Retinal pigment epithelial cell (primary cell): Measurements from ENCODE around the gene ITGA1.
"Not testable (repeated sequence)": the region's sequence is repeated elsewhere in the genome, so short reads cannot be mapped to it uniquely, and the experiment has no call there.

Experiments used
- DNase-seq: peaks from one replicate; pipeline ENCODE4 v3.0.0-alpha.2; 2010; ENCODE audit warnings: low read depth
- H3K4me3 ChIP-seq: 2 replicates; pipeline ENCODE4 v1.5.1; 2011; ENCODE audit warnings: mild to moderate bottlenecking, low read length, control low read depth, moderate library complexity
- TF ChIP-seq, protein P1 (sequence below): conservative IDR thresholded peaks from 2 replicates; pipeline ENCODE4 v1.5.1; 2011; ENCODE audit warnings: low read depth, low read length, control low read depth, inconsistent platforms

ITGA1 gene

DNA sequence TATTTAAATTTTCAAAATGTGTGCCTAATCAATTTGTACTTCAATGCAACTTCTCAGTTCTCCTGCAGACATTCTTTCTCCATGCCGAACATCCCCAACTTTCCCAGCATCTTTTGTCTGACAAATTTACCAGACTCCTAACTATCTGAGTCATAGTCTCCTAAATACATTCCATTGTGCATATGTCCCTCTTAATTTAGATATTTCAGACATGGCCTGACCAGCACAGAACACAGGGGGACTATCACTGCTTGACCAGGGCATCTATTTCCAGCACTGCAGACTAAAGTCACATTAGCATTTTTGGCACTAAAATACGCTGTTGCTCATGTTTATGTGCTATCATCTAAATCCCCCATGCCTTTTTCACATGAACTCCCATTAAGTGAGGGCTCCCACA is 71.9 kb downstream of the ITGA1 start:
- no peak overlapping the region for H3K4me3 ChIP-seq
- DNase-seq: peak; percentile 92
- TF ChIP-seq, protein P1, sequence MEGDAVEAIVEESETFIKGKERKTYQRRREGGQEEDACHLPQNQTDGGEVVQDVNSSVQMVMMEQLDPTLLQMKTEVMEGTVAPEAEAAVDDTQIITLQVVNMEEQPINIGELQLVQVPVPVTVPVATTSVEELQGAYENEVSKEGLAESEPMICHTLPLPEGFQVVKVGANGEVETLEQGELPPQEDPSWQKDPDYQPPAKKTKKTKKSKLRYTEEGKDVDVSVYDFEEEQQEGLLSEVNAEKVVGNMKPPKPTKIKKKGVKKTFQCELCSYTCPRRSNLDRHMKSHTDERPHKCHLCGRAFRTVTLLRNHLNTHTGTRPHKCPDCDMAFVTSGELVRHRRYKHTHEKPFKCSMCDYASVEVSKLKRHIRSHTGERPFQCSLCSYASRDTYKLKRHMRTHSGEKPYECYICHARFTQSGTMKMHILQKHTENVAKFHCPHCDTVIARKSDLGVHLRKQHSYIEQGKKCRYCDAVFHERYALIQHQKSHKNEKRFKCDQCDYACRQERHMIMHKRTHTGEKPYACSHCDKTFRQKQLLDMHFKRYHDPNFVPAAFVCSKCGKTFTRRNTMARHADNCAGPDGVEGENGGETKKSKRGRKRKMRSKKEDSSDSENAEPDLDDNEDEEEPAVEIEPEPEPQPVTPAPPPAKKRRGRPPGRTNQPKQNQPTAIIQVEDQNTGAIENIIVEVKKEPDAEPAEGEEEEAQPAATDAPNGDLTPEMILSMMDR: no peak

DNA sequence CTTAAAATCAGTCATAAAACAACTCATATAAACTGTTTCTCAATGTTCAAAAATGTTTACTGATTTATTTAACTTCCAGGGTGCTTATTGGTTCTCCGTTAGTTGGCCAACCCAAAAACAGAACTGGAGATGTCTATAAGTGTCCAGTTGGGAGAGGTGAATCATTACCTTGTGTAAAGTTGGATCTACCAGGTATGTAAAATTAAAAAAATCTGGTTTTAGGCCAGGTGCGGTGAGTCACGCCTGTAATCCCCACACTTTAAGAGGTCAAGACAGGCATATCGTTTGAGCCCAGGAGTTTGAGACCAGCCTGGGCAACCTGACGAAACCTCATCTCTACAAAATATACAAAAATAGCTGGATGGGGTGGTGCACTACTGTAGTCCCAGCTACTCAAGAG is 73.7 kb downstream of the ITGA1 start:
- TF ChIP-seq, protein P1: no peak

GRCh38 chr5:52863715-52864290 is 76.1 kb downstream of the ITGA1 start:
- DNase-seq: peak; percentile 76
- TF ChIP-seq, protein P1: no peak
- H3K4me3 ChIP-seq: no peak overlapping the region

More for the DNA sequence above, 73.7 kb downstream of the ITGA1 start:
- no peak overlapping the region for H3K4me3 ChIP-seq
- no peak for DNase-seq

DNA sequence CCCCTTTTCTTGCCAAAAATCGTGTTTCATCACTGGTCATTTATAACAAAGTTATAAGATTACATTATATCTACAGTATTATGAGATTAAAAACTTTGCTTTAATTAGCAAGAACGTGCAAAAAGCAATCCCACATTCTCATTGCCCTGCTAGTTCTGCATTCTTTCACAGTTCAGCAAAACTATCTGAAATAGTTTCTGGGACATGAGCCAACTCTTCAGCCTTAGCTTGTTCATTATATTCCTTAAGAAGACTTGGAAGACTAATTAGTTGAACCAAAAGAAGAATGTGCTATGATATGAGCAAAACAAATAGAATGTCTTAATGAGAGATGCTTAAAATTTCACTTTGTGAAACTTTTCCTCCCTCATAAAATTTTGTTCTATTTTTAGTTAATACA is 76.7 kb downstream of the ITGA1 start:
- peak; percentile 99 for DNase-seq
- H3K4me3 ChIP-seq: no peak overlapping the region
- TF ChIP-seq, protein P1: no peak

DNA sequence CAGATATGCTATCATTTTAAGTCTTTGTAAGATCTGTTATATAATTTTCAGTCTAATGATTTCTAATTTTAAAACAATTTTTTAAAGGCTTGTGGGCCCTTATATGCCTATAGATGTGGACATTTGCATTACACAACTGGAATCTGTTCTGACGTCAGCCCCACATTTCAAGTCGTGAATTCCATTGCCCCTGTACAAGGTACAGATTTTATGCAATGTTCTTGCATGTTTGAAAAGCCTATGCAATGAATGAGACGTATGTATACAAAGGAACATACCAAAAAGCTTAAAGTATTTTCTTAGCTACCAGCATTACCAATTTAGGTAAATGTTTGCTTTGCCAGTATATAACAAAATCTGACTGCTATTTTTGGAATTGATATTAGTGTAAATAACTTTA is 77.2 kb downstream of the ITGA1 start:
- DNase-seq: peak; percentile 93
- TF ChIP-seq, protein P1: no peak
- no peak overlapping the region for H3K4me3 ChIP-seq

DNA sequence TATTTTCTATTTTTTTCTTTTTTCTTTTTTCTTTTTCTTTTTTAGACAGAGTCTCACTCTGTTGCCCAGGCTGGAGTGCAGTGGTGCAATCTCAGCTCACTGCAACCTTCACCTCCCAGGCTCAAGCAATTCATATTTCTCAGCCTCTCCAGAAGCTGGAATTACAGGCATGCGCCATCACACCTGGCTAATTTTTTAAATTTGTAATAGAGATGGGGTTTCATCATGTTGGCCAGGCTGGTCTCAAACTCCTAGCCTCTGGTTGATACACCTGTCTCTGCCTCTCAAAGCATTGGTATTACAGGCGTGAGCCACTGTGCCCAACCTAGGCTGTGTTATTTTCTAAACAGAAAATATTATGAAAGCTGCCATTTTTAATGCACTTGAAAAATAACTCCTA is 78.3 kb downstream of the ITGA1 start:
- DNase-seq: not testable (repeated sequence)

DNA sequence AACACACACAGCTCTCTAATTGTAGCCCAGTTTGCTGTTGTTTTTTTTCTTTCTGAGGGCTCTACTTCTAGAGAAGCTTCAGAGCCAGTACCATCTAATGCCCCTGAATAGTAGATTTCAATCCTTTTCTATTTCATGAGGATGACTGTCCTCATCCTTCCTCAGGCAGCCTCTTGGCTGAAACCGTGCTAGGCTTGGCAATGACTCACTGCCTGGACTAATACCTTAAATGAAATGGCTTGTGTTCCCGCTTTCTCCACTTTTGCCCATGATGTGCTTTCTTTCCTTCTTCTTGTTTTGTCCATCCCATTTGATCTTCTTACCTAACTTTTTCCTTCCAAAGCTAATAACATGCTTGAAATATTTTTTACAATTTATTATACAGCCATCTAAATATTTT is 80.1 kb downstream of the ITGA1 start:
- H3K4me3 ChIP-seq: no peak overlapping the region
- TF ChIP-seq, protein P1: no peak
- DNase-seq: no peak

More for the DNA sequence above, 78.3 kb downstream of the ITGA1 start:
- not testable (repeated sequence) for H3K4me3 ChIP-seq
